HEK293T (cell line): ENCODE measurements around the gene TJP1.

Experiments used
- CTCF ChIA-PET: fragments of 350-600 bp; formaldehyde crosslinking; extraction: SDS; loops from one replicate; lab custom pipeline; 2021; ENCODE audit warnings: antibody characterized with exemption, inconsistent platforms; lab: Yijun Ruan, JAX
- POLR2A ChIA-PET: fragments of 350-600 bp; formaldehyde crosslinking; extraction: SDS; loops from one replicate; lab custom pipeline; 2020; ENCODE audit warnings: antibody characterized with exemption, inconsistent platforms; lab: Yijun Ruan, JAX
- DNase-seq: peaks from one replicate; pipeline ENCODE4 v3.0.0; 2012; ENCODE audit warnings: mixed read lengths; ENCODE audit errors: extremely low spot score
- ARNT ChIP-seq: fragments of 450-650 bp; IDR thresholded peaks from 2 replicates; pipeline ENCODE4 v1.6.1; 2017; ENCODE audit warnings: mild to moderate bottlenecking
- BHLHE40 ChIP-seq: fragments of 450-650 bp; IDR thresholded peaks from 2 replicates; pipeline ENCODE4 v1.6.1; 2016; ENCODE audit warnings: mild to moderate bottlenecking, moderate library complexity, borderline replicate concordance
- CTBP1 ChIP-seq: fragments of 450-650 bp; IDR thresholded peaks from 2 replicates; pipeline ENCODE4 v1.6.1; 2016; ENCODE audit warnings: borderline replicate concordance
- ELF4 ChIP-seq: fragments of 450-650 bp; IDR thresholded peaks from 2 replicates; pipeline ENCODE4 v1.6.1; 2017; ENCODE audit warnings: antibody characterized with exemption
- FOXA1 ChIP-seq: fragments of 450-650 bp; IDR thresholded peaks from 2 replicates; pipeline ENCODE4 v1.6.1; 2016; ENCODE audit warnings: mild to moderate bottlenecking
- FOXK2 ChIP-seq: fragments of 450-650 bp; IDR thresholded peaks from 2 replicates; pipeline ENCODE4 v1.6.1; 2016; ENCODE audit warnings: mild to moderate bottlenecking
- FOXM1 ChIP-seq: fragments of 450-650 bp; IDR thresholded peaks from 2 replicates; pipeline ENCODE4 v1.6.1; 2017; ENCODE audit warnings: mild to moderate bottlenecking, borderline replicate concordance
- HDGF ChIP-seq: fragments of 450-650 bp; IDR thresholded peaks from 2 replicates; pipeline ENCODE4 v1.6.1; 2017; ENCODE audit warnings: antibody characterized with exemption, borderline replicate concordance
- L3MBTL2 ChIP-seq: fragments of 450-650 bp; conservative IDR thresholded peaks from 2 replicates; pipeline ENCODE4 v1.6.1; 2016; ENCODE audit warnings: mild to moderate bottlenecking
- LEF1 ChIP-seq: fragments of 450-650 bp; IDR thresholded peaks from 2 replicates; pipeline ENCODE4 v1.6.1; 2017; ENCODE audit warnings: mild to moderate bottlenecking, borderline replicate concordance
- NFRKB ChIP-seq: fragments of 450-650 bp; IDR thresholded peaks from 2 replicates; pipeline ENCODE4 v1.6.1; 2016; ENCODE audit warnings: mild to moderate bottlenecking, moderate library complexity
- PKNOX1 ChIP-seq: fragments of 450-650 bp; IDR thresholded peaks from 2 replicates; pipeline ENCODE4 v1.6.1; 2016
- SP1 ChIP-seq: fragments of 450-650 bp; IDR thresholded peaks from 2 replicates; pipeline ENCODE4 v1.6.1; 2017
- SUZ12 ChIP-seq: fragments of 450-650 bp; IDR thresholded peaks from 2 replicates; pipeline ENCODE4 v1.6.1; 2016; ENCODE audit warnings: mild to moderate bottlenecking
- TARDBP ChIP-seq: fragments of 450-650 bp; IDR thresholded peaks from 2 replicates; pipeline ENCODE4 v1.6.1; 2016
- ZNF384 ChIP-seq: fragments of 450-650 bp; IDR thresholded peaks from 2 replicates; pipeline ENCODE4 v1.6.1; 2016

TJP1 gene

GRCh38 chr15:29805043-29805707 lies 17.1 kb downstream of the TJP1 start:
- POLR2A ChIA-PET, result interaction anchor here (1.1 kb wide), 1 partner anchor 16 kb away, joined by 3 read pairs; no protein-coding TSS in a partner anchor
- TF ChIP-seq BHLHE40, result no peak
- TF ChIP-seq TARDBP, result no peak
- TF ChIP-seq FOXK2, result no peak
- TF ChIP-seq FOXM1, result no peak
- no peak for TF ChIP-seq ELF4
- TF ChIP-seq CTBP1, result no peak
- TF ChIP-seq HDGF, result no peak
- TF ChIP-seq LEF1, result no peak
- no peak for TF ChIP-seq ARNT
- TF ChIP-seq L3MBTL2, result no peak
- no peak for TF ChIP-seq PKNOX1
- no peak for TF ChIP-seq SP1
- TF ChIP-seq ZNF384, result no peak
- TF ChIP-seq NFRKB, result no peak
- no peak for TF ChIP-seq FOXA1
- no peak for TF ChIP-seq SUZ12
- CTCF ChIA-PET, result no interaction called here
- no peak for DNase-seq

GRCh38 chr15:29802411-29802810 lies 19.9 kb downstream of the TJP1 start:
- DNase-seq, result no peak
- POLR2A ChIA-PET, result interaction anchor here (0.7 kb wide), 1 partner anchor 14 kb away, joined by 3 read pairs; no protein-coding TSS in a partner anchor
- TF ChIP-seq ELF4 (no peak), L3MBTL2 (no peak), ZNF384 (no peak), ARNT (no peak), CTBP1 (no peak), FOXA1 (no peak), HDGF (no peak), PKNOX1 (no peak), FOXK2 (no peak), NFRKB (no peak), SUZ12 (no peak), FOXM1 (no peak), TARDBP (no peak), BHLHE40 (no peak), SP1 (no peak)
- CTCF ChIA-PET, result no interaction called here

GRCh38 chr15:29800491-29801366 lies 21.5 kb downstream of the TJP1 start:
- DNase-seq, result no peak
- ChIA-PET CTCF (no interaction called here), POLR2A (no interaction called here)
- TF ChIP-seq NFRKB, result no peak
- TF ChIP-seq TARDBP, result no peak
- no peak for TF ChIP-seq CTBP1
- no peak for TF ChIP-seq SUZ12
- TF ChIP-seq SP1, result no peak
- no peak for TF ChIP-seq FOXA1
- TF ChIP-seq FOXM1, result no peak
- TF ChIP-seq HDGF, result no peak
- no peak for TF ChIP-seq FOXK2

GRCh38 chr15:29799859-29800258 lies 22.4 kb downstream of the TJP1 start:
- ChIA-PET POLR2A (no interaction called here), CTCF (no interaction called here)
- no peak for DNase-seq
- TF ChIP-seq HDGF (no peak), PKNOX1 (no peak), ARNT (no peak), ELF4 (no peak), ZNF384 (no peak), LEF1 (no peak), TARDBP (no peak), BHLHE40 (no peak), CTBP1 (no peak), SUZ12 (no peak), FOXA1 (no peak)

- TF ChIP-seq SUZ12 (no peak), FOXK2 (no peak), SP1 (no peak), CTBP1 (no peak), BHLHE40 (no peak), ZNF384 (no peak), FOXA1 (no peak), LEF1 (no peak), L3MBTL2 (no peak)
- CTCF ChIA-PET, result no interaction called here
- no peak for DNase-seq
- POLR2A ChIA-PET, result no interaction called here
These were observed 26.7 kb downstream of the TJP1 start for GRCh38 chr15:29795610-29796009.
